PC-3 (cell line): ENCODE results near the gene AP2M1. TPM values are rescaled to one million over a fixed set of nuclear protein-coding genes. Genes with fewer than 3 reads are reported as not detected.
A peak's percentile ranks its signal among the peaks of the same experiment; 100 is the strongest.

ENCODE experiments used
- ATAC-seq: fragments of 200-7000 bp; cut with Tn5 transposase; 2 replicates; pipeline ENCODE4 v1.9.1; 2020; ENCODE audit warnings: mild to moderate bottlenecking, moderate library complexity
- Bru-seq: library from RNA; stranded (reverse); fragments of 400-500 nt; gene quantifications from one replicate; lab custom pipeline; 2021; lab: Mats Ljungman, UMichigan
- BruChase-seq, 2 experiments: library from RNA; stranded (reverse); fragments of 400-500 nt; gene quantifications; one replicate each; lab custom pipeline; 2021; lab: Mats Ljungman, UMichigan
- BruUV-seq: library from RNA; stranded (reverse); fragments of 400-500 nt; replicated peaks from 2 replicates; lab custom pipeline; 2021; lab: Mats Ljungman, UMichigan
- CTCF ChIA-PET: fragments of 300-600 bp; sonication (Branson Sonifier 250); formaldehyde crosslinking; loops from one replicate; lab custom pipeline; 2022; ENCODE audit warnings: antibody characterized with exemption; lab: Charles Lee
- POLR2A ChIA-PET: fragments of 300-600 bp; sonication (Branson Sonifier 250); formaldehyde crosslinking; loops from one replicate; lab custom pipeline; 2022; ENCODE audit warnings: antibody characterized with exemption; ENCODE audit not compliant: unreplicated experiment; lab: Charles Lee
- DNase-seq: peaks from one replicate; pipeline ENCODE4 v3.0.0-alpha.2; 2015
- H2AFZ ChIP-seq: fragments of 300-600 bp; sonication (generic); 2 replicates; pipeline ENCODE4 v1.6.0; 2016; ENCODE audit warnings: antibody characterized with exemption, low read length
- H3F3A ChIP-seq: fragments of 300-600 bp; sonication (generic); one replicate; pipeline ENCODE4 v1.6.0; 2017; ENCODE audit warnings: antibody characterized with exemption, low read length, control low read depth, mild to moderate bottlenecking; ENCODE audit not compliant: unreplicated experiment
- H3K27ac ChIP-seq: fragments of 300-600 bp; sonication (generic); 2 replicates; pipeline ENCODE4 v1.5.1; 2016; ENCODE audit warnings: mild to moderate bottlenecking, low read length
- H3K27me3 ChIP-seq: fragments of 300-600 bp; sonication (generic); 2 replicates; pipeline ENCODE4 v1.6.1; 2016; ENCODE audit warnings: low read length, mixed read lengths
- H3K36me3 ChIP-seq: fragments of 300-600 bp; sonication (generic); 2 replicates; pipeline ENCODE4 v1.6.1; 2016; ENCODE audit warnings: low read depth, mixed run types, low read length, mixed read lengths
- H3K4me1 ChIP-seq: fragments of 300-600 bp; sonication (generic); 2 replicates; pipeline ENCODE4 v1.5.1; 2016; ENCODE audit warnings: low read length; ENCODE audit not compliant: insufficient read depth
- H3K4me2 ChIP-seq: fragments of 300-600 bp; sonication (generic); 2 replicates; pipeline ENCODE4 v1.6.0; 2016; ENCODE audit warnings: low read length
- H3K4me3 ChIP-seq: fragments of 300-600 bp; sonication (generic); 2 replicates; pipeline ENCODE4 v1.5.1; 2016; ENCODE audit warnings: mild to moderate bottlenecking, low read length, mixed read lengths
- H3K79me2 ChIP-seq: fragments of 300-600 bp; sonication (generic); 2 replicates; pipeline ENCODE4 v1.6.1; 2017; ENCODE audit warnings: low read length, mixed read lengths
- H3K9ac ChIP-seq: fragments of 300-600 bp; sonication (generic); 2 replicates; pipeline ENCODE4 v1.6.0; 2016; ENCODE audit warnings: mild to moderate bottlenecking, low read length
- H3K9me2 ChIP-seq: fragments of 300-600 bp; sonication (generic); replicated peaks from 2 replicates; pipeline ENCODE4 v1.6.1; 2016; ENCODE audit warnings: mixed run types, low read length, mixed read lengths
- H3K9me3 ChIP-seq: fragments of 300-600 bp; sonication (generic); 2 replicates; pipeline ENCODE4 v1.6.1; 2016; ENCODE audit warnings: low read length, mixed read lengths
- H4K20me1 ChIP-seq: fragments of 300-600 bp; sonication (generic); 2 replicates; pipeline ENCODE4 v1.6.1; 2016; ENCODE audit warnings: low read length, mixed read lengths
- CTCF ChIP-seq: fragments of 300-600 bp; sonication (generic); conservative IDR thresholded peaks from 2 replicates; pipeline ENCODE4 v1.5.1; 2017; ENCODE audit warnings: antibody characterized with exemption, low read depth, mild to moderate bottlenecking, low read length
- EZH2 ChIP-seq: fragments of 300-600 bp; sonication (generic); IDR thresholded peaks from one replicate; pipeline ENCODE4 v1.6.1; 2017; ENCODE audit warnings: antibody characterized with exemption, mild to moderate bottlenecking, low read length; ENCODE audit not compliant: unreplicated experiment
- EZH2phosphoT487 ChIP-seq: fragments of 300-600 bp; sonication (generic); IDR thresholded peaks from 2 replicates; pipeline ENCODE4 v1.6.1; 2018; ENCODE audit warnings: mild to moderate bottlenecking, antibody characterized with exemption, low read length, borderline replicate concordance
- intact Hi-C: fragments of 100-400 bp; cut with micrococcal nuclease; formaldehyde crosslinking; loops from 2 replicates; pipeline ENCODE4 v1.9.0; 2023
- long read RNA-seq: library from polyadenylated mRNA; unstranded; transcript quantifications from one replicate; pipeline ENCODE4 v2.0.0, GENCODE V29; 2021; ENCODE audit not compliant: unreplicated experiment
- total RNA-seq: library from RNA; depleted of rRNA; stranded (reverse); fragments of >200 nt; gene quantifications from 2 replicates; pipeline ENCODE4 v1.2.3, GENCODE V29; 2014; rRNA removed

AP2M1 gene
- total RNA-seq (522 and 538 TPM in 2 replicates), Bru-seq, nascent RNA (percentile 93 among the genes with signal in this experiment), BruChase-seq, experiment 1, labeled RNA remaining after a 6-hour chase (percentile 97 among the genes with signal in this experiment), BruChase-seq, experiment 2, labeled RNA remaining after a 2-hour chase (percentile 96 among the genes with signal in this experiment)
- long read RNA-seq, transcript AP2M1-207 (10 exons, 1,950 nt): minor isoform, 39 of 1,264 reads
- long read RNA-seq, transcript AP2M1-202 (11 exons, 2,091 nt): major isoform, 320 of 1,264 reads
- long read RNA-seq, partial matches to known transcripts: 177 of 1,264 reads
- long read RNA-seq, other reads (novel, unspliced or antisense): 728 of 1,264 reads

GRCh38 chr3:184174646-184175492, at the start of gene AP2M1:
AP2M1 (plus strand) TSS chr3:184174855; CDS start chr3:184176994, 2,139 bp downstream.
- ChIA-PET POLR2A (interaction anchor here (1.1 kb wide), 1 partner anchor 290 kb away, joined by 37 read pairs; the partner anchor contains the start of gene PARL), CTCF (no interaction called here)
- H3K36me3 ChIP-seq: peaks cover 29% of the 10 kb centered on the region
- no peaks in the 10 kb centered on the region for H3K9me3 ChIP-seq
- peak within 1 kb of the TSS; percentile 77 for H2AFZ ChIP-seq
- peak; percentile 99 for DNase-seq
- TF ChIP-seq EZH2phosphoT487 (no peak), CTCF (peak; percentile 19; the same call in 1 of the 2 replicates)
- peak within 1 kb of the TSS; percentile 97 for H3K9ac ChIP-seq
- H3K4me3 ChIP-seq: peak within 1 kb of the TSS; percentile 89
- H3K4me2 ChIP-seq: peak within 1 kb of the TSS; percentile 97
- intact Hi-C loops: loop anchor here (1.0 to 2.0 kb wide), 4 partner anchors 18 to 124 kb away; partner anchors contain the start of genes EEF1AKMT4 and PSMD2
- peak; percentile 86 for ATAC-seq
- H3K27me3 ChIP-seq: no peaks in the 10 kb centered on the region
- peaks cover 52% of the 10 kb centered on the region for H3K79me2 ChIP-seq
- no peaks in the 10 kb centered on the region for H3F3A ChIP-seq
- H3K4me1 ChIP-seq: peaks cover 54% of the 10 kb centered on the region
- H3K9me2 ChIP-seq: no peaks in the 10 kb centered on the region
- peak within 1 kb of the TSS; percentile 62 for H3K27ac ChIP-seq
- peaks cover 18% of the 10 kb centered on the region for H4K20me1 ChIP-seq
- BruUV-seq: no TSS peak

GRCh38 chr3:184126006-184126405, 48.6 kb upstream of the AP2M1 start:
- H3K4me3 ChIP-seq: no peak overlapping the region
- no peaks in the 10 kb centered on the region for H3F3A ChIP-seq
- H2AFZ ChIP-seq: no peak overlapping the region
- no peak overlapping the region for H3K9ac ChIP-seq
- H3K27me3 ChIP-seq: no peaks in the 10 kb centered on the region
- DNase-seq: peak; percentile 54
- H3K79me2 ChIP-seq: no peaks in the 10 kb centered on the region
- ATAC-seq: peak; percentile 73
- no peak overlapping the region for H3K27ac ChIP-seq
- no peaks in the 10 kb centered on the region for H3K9me3 ChIP-seq
- no peaks in the 10 kb centered on the region for H3K9me2 ChIP-seq
- no peaks in the 10 kb centered on the region for H4K20me1 ChIP-seq
- H3K4me2 ChIP-seq: no peak overlapping the region
- H3K4me1 ChIP-seq: 0 out of 2 replicates have a peak, but pooled peaks cover 4% of the 10 kb centered on the region
- POLR2A ChIA-PET: no interaction called here
- TF ChIP-seq EZH2phosphoT487: no peak
- no peak for TF ChIP-seq EZH2
- intact Hi-C loops: no loop called here
- CTCF ChIA-PET: interaction anchor here (1.3 kb wide), 1 partner anchor 86 kb away, joined by 4 read pairs; no protein-coding TSS in a partner anchor
- no peaks in the 10 kb centered on the region for H3K36me3 ChIP-seq
- BruUV-seq: no TSS peak

- H2AFZ ChIP-seq: no peak overlapping the region
- peak; percentile 77 for ATAC-seq
- CTCF ChIA-PET: no interaction called here
These were observed 45.6 kb upstream of the AP2M1 start for GRCh38 chr3:184129012-184129411.

More at GRCh38 chr3:184129012-184129411, 45.6 kb upstream of the AP2M1 start:
- Histone ChIP-seq H3K79me2 (0 out of 2 replicates have a peak, but pooled peaks cover 3% of the 10 kb centered on the region), H3K4me2 (no peak overlapping the region), H3K27me3 (no peaks in the 10 kb centered on the region), H3K9ac (no peak overlapping the region), H3F3A (no peaks in the 10 kb centered on the region), H3K9me2 (no peaks in the 10 kb centered on the region), H3K27ac (no peak overlapping the region), H3K9me3 (no peaks in the 10 kb centered on the region), H3K4me3 (no peak overlapping the region), H4K20me1 (no peaks in the 10 kb centered on the region), H3K4me1 (peaks cover 17% of the 10 kb centered on the region), H3K36me3 (no peaks in the 10 kb centered on the region)
- no peak for TF ChIP-seq EZH2
- TF ChIP-seq CTCF: peak; percentile 71
- TF ChIP-seq EZH2phosphoT487: no peak
- intact Hi-C loops: no loop called here
- peak; percentile 55 for DNase-seq
- BruUV-seq: no TSS peak
- POLR2A ChIA-PET: no interaction called here
